ENCODE results near the gene TMEM164.

The TMEM164 gene

DNA sequence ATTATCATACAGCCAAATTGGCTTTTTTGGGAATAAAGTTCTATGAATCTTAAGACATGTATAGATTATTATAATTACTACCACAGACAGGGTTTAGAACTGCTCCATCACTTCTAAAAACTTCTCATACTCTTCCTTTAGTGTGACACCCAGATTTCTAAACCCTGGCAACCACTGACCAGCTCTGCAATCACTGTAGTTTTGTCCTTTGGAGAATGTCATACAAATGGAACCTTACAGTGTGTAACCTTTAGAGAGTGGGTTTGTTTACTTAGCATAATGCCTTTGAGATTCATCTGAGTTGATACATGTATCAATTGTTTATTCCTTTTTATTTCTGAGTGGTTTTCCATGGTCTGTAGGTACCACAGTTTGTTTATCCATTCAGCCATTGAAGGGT, 95.0 kb downstream of the TMEM164 start:
- Mint-ChIP-seq H3K27me3 (peaks cover 11% of the 10 kb centered on the region), H3K27ac (no peak overlapping the region), H3K4me1 (ENCODE audit: low read depth) (no peaks in the 10 kb centered on the region), H3K36me3 (ENCODE audit: low read depth) (peaks cover 9% of the 10 kb centered on the region), H3K4me3 (no peak overlapping the region), H3K9me3 (no peaks in the 10 kb centered on the region)
- no peak for DNase-seq

GRCh38 chrX:110103344-110103743, 100.4 kb downstream of the TMEM164 start:
- Mint-ChIP-seq H3K36me3 (ENCODE audit: low read depth) (no peaks in the 10 kb centered on the region), H3K27me3 (peaks cover 3% of the 10 kb centered on the region), H3K4me1 (ENCODE audit: low read depth) (no peaks in the 10 kb centered on the region), H3K27ac (no peak overlapping the region), H3K9me3 (no peaks in the 10 kb centered on the region), H3K4me3 (no peak overlapping the region)
- no peak for DNase-seq

- H3K4me3 Mint-ChIP-seq = no peak overlapping the region
- peaks cover 2% of the 10 kb centered on the region for H3K36me3 Mint-ChIP-seq (ENCODE audit: low read depth)
- H3K27ac Mint-ChIP-seq = no peak overlapping the region
- H3K9me3 Mint-ChIP-seq = no peaks in the 10 kb centered on the region
- no peaks in the 10 kb centered on the region for H3K4me1 Mint-ChIP-seq (ENCODE audit: low read depth)
- H3K27me3 Mint-ChIP-seq = peaks cover 3% of the 10 kb centered on the region
- no peak for DNase-seq
These were observed 101.2 kb downstream of the TMEM164 start for GRCh38 chrX:110104078-110104477.

DNA sequence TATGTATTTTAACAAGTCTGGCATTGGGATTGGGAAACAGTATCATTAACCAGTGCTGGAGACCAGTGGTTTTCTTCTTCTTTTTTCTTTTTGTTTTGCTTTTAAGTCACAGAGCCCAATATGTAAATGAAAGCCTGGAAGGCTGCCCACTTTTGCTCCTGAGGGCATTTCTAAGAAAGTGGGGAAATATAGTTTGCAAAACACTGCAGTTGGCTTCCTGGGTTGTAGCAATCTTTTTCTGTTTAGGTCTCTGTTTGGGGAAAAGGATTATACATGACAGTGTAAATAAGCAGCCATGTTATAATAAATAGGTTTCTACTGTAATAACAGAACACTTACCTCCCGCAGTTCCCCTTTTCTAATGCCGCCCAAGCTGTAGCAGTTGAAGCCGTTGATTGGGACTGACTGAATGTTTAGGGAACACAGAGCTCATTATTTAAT, 105.5 kb downstream of the TMEM164 start:
- no peak for DNase-seq
- no peaks in the 10 kb centered on the region for H3K27me3 Mint-ChIP-seq
- no peak overlapping the region for H3K27ac Mint-ChIP-seq
- H3K9me3 Mint-ChIP-seq = no peaks in the 10 kb centered on the region
- no peak overlapping the region for H3K4me3 Mint-ChIP-seq
- peaks cover 2% of the 10 kb centered on the region for H3K36me3 Mint-ChIP-seq (ENCODE audit: low read depth)
- H3K4me1 Mint-ChIP-seq (ENCODE audit: low read depth) = no peaks in the 10 kb centered on the region

DNA sequence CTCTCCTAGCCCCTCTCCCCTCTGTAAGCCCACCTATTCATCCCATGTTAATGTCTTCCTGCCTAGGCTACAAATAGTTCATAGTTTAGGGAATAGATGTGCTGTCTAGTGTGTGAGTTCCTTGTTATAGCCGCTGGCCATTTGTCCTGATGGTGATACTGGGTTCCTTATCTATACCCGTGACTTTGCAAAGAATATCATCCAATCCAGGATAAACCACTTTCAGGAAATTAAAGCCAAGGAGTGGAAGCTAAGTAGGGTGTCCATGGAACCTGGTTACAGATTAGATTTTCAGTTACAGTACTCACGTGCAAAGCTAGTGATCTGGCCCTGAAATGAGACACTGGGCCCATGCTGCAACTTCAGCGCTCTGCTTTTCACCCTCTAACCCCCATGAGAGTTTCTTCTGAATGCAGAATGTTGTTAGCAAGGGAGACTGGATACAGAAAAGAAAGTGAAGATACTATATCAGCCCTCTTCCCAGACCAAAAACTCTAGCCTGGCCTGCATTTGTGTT, 111.4 kb downstream of the TMEM164 start:
- Mint-ChIP-seq H3K4me3 (no peak overlapping the region), H3K27ac (no peak overlapping the region), H3K27me3 (peaks cover 5% of the 10 kb centered on the region), H3K4me1 (ENCODE audit: low read depth) (no peaks in the 10 kb centered on the region), H3K9me3 (no peaks in the 10 kb centered on the region), H3K36me3 (ENCODE audit: low read depth) (peaks cover 10% of the 10 kb centered on the region)
- no peak for DNase-seq

DNA sequence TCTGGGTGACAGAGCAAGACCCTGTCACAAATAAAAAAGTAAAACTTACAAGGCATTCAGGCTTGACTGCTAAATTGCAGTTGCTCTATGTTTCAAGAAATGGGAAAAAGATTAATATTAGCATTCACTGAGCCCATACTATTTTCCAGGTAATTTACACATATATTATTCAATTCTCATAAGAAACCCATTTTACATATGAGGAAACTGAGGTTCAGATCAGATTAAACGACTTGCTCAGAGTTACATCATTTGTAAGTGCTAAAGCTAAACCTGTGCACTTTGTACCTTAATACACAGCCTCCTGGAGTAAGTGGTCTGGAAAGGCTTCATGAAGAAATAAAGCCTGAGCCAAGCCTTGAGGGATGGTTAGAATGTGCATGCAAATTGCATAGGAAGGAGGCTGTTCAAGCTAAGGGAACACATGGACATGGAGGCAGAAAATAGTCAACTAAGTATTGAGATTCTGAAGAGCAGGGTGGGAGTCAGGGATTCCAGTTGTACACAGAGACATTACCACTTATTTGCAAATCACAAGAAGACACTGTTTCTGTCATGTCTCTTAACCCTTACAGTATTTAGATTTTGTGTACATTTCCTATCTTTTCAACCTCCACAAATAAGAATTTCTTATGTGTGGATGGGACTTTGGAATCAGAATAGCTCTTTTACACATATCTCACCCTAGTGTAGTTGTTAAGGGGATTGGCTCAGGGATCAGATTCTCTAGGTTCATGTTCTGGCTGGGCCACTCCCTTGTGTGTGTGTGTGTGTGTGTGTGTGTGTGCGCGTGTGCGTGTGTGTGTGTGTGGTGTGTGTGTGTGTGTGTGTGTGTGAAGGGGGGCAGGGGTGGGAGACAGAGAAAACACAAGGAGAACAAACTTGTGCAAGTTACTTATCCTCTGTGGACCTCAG, 113.4 kb downstream of the TMEM164 start:
- no peaks in the 10 kb centered on the region for H3K4me1 Mint-ChIP-seq (ENCODE audit: low read depth)
- H3K27me3 Mint-ChIP-seq = peaks cover 5% of the 10 kb centered on the region
- no peak overlapping the region for H3K27ac Mint-ChIP-seq
- no peaks in the 10 kb centered on the region for H3K9me3 Mint-ChIP-seq
- H3K4me3 Mint-ChIP-seq = no peak overlapping the region
- H3K36me3 Mint-ChIP-seq (ENCODE audit: low read depth) = peaks cover 14% of the 10 kb centered on the region
- DNase-seq = no peak

GRCh38 chrX:110118530-110118929, 115.6 kb downstream of the TMEM164 start:
- Mint-ChIP-seq H3K4me3 (no peak overlapping the region), H3K36me3 (ENCODE audit: low read depth) (peaks cover 14% of the 10 kb centered on the region), H3K27ac (no peak overlapping the region), H3K4me1 (ENCODE audit: low read depth) (no peaks in the 10 kb centered on the region), H3K9me3 (no peaks in the 10 kb centered on the region), H3K27me3 (peaks cover 5% of the 10 kb centered on the region)
- no peak for DNase-seq

GRCh38 chrX:110119480-110119879, 116.6 kb downstream of the TMEM164 start:
- no peaks in the 10 kb centered on the region for H3K9me3 Mint-ChIP-seq
- H3K4me1 Mint-ChIP-seq (ENCODE audit: low read depth) = no peaks in the 10 kb centered on the region
- no peak for DNase-seq
- no peak overlapping the region for H3K4me3 Mint-ChIP-seq
- H3K27ac Mint-ChIP-seq = no peak overlapping the region
- peaks cover 10% of the 10 kb centered on the region for H3K36me3 Mint-ChIP-seq (ENCODE audit: low read depth)
- peaks cover under 1% of the 10 kb centered on the region for H3K27me3 Mint-ChIP-seq

GRCh38 chrX:110120025-110120424, 117.1 kb downstream of the TMEM164 start:
- DNase-seq = no peak
- Mint-ChIP-seq H3K4me3 (no peak overlapping the region), H3K36me3 (ENCODE audit: low read depth) (peaks cover 10% of the 10 kb centered on the region), H3K9me3 (no peaks in the 10 kb centered on the region), H3K27me3 (no peaks in the 10 kb centered on the region), H3K27ac (no peak overlapping the region), H3K4me1 (ENCODE audit: low read depth) (no peaks in the 10 kb centered on the region)

GRCh38 chrX:110123331-110123782, 120.4 kb downstream of the TMEM164 start:
- H3K27ac Mint-ChIP-seq = no peak overlapping the region
- DNase-seq = no peak
- H3K4me3 Mint-ChIP-seq = no peak overlapping the region
- no peaks in the 10 kb centered on the region for H3K27me3 Mint-ChIP-seq
- H3K36me3 Mint-ChIP-seq (ENCODE audit: low read depth) = peaks cover 7% of the 10 kb centered on the region
- H3K4me1 Mint-ChIP-seq (ENCODE audit: low read depth) = no peaks in the 10 kb centered on the region
- H3K9me3 Mint-ChIP-seq = no peaks in the 10 kb centered on the region

DNA sequence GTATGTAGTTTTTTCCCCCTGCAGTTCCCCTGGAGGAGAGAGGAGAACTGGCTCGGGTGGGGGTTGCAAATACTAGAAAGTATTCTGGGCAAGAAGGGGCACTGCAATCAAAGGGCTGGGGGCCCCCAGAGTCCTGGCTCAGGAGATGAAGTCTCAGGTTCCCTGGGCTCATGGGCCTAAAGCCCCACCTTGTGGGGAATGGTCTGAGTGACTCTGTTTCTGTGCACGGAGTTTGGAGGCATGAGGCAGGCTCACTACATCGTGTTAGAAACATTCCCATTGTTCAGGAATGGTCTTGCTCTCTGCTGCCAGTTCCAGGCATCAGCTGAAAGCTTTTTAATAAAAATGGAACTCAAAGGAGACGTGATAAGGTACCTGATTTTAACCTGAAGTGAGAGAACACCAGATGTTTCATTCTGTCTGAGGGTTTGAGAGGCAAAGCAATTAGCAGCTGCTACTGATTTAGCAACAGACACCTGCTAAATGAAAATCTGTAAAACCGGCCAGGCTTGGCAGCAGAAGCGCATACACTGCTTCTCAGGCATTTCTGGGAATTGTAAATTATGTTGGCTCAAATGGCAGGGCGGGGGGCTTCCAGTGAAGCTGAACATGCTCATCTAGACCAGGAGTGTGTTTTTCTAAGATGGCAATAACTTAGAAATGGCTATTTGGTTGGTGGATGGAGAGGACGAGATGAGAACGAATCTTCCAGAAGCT, 122.7 kb downstream of the TMEM164 start:
- Mint-ChIP-seq H3K4me3 (no peak overlapping the region), H3K4me1 (ENCODE audit: low read depth) (no peaks in the 10 kb centered on the region), H3K9me3 (no peaks in the 10 kb centered on the region), H3K36me3 (ENCODE audit: low read depth) (peaks cover 4% of the 10 kb centered on the region), H3K27ac (no peak overlapping the region), H3K27me3 (peaks cover 7% of the 10 kb centered on the region)
- no peak for DNase-seq

GRCh38 chrX:110131031-110131430, 128.1 kb downstream of the TMEM164 start:
- Mint-ChIP-seq H3K27ac (no peak overlapping the region), H3K36me3 (ENCODE audit: low read depth) (peaks cover 7% of the 10 kb centered on the region)

GRCh38 chrX:110132450-110133114, 129.7 kb downstream of the TMEM164 start:
- peak overlapping the region; percentile 83 for H3K27ac Mint-ChIP-seq
- no peaks in the 10 kb centered on the region for H3K9me3 Mint-ChIP-seq
- no peak for DNase-seq
- H3K4me1 Mint-ChIP-seq (ENCODE audit: low read depth) = peaks cover 19% of the 10 kb centered on the region
- peaks cover 7% of the 10 kb centered on the region for H3K36me3 Mint-ChIP-seq (ENCODE audit: low read depth)
- H3K27me3 Mint-ChIP-seq = peaks cover 16% of the 10 kb centered on the region
- no peak overlapping the region for H3K4me3 Mint-ChIP-seq

More at GRCh38 chrX:110131031-110131430, 128.1 kb downstream of the TMEM164 start:
- Mint-ChIP-seq H3K9me3 (no peaks in the 10 kb centered on the region), H3K4me1 (ENCODE audit: low read depth) (peaks cover 19% of the 10 kb centered on the region), H3K4me3 (no peak overlapping the region), H3K27me3 (peaks cover 16% of the 10 kb centered on the region)
- DNase-seq = no peak

DNA sequence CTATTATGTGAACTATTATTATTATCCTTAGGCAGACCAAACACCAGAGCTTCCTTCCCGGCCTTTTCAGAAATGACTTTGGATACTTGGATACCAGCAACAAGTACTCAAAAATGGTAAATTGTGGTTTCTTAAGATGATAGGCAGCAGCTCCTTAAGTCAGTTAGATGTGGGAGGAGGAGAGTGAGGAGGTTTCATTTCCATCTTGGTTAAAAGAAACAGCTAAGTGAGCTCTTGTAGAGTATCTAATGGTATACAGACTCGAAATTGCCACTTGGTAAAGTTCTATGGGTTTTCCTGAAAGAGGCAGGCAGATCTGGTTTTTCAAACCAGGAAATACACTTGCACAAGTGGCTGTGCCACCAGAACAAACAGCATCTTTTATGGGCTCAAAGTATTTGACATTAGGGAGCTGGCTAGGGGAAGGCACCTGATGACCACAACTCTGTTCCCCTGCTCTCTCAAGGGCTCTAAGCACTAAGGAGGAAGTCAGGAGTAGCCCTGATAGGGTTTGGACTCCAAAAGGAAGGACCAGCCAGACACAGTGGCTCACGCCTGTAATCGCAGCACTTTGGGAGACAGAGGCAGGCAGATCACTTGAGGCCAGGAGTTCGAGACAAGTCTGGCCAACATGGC, 130.9 kb downstream of the TMEM164 start:
- no peak overlapping the region for H3K4me3 Mint-ChIP-seq
- H3K27me3 Mint-ChIP-seq = peaks cover 16% of the 10 kb centered on the region
- peaks cover 19% of the 10 kb centered on the region for H3K4me1 Mint-ChIP-seq (ENCODE audit: low read depth)
- no peak overlapping the region for H3K27ac Mint-ChIP-seq
- H3K36me3 Mint-ChIP-seq (ENCODE audit: low read depth) = peaks cover 7% of the 10 kb centered on the region
- no peak for DNase-seq
- H3K9me3 Mint-ChIP-seq = no peaks in the 10 kb centered on the region

Data from activated T-cell treated with anti-CD3 and anti-CD28 coated beads, Interleukin-2, amount 50 U/mL, for 24 hours (primary cell).